Esophagus squamous epithelium (tissue), 5 donors: Measurements from ENCODE around the gene MCTP2. TPM values are rescaled to one million over a fixed set of nuclear protein-coding genes. Genes with fewer than 3 reads are reported as not detected.

Experiments
- DNase-seq: peaks from one replicate; lab custom pipeline; 2025; lab: John Stamatoyannopoulos, UW
- H3K27ac ChIP-seq, 4 donors: fragments of 200-600 bp; sonication (generic); one replicate each; pipeline ENCODE4 v1.5.1; 2016 to 2019; ENCODE audit warnings: mild to moderate bottlenecking in 1 of 4
- H3K27me3 ChIP-seq, 4 donors: fragments of 200-600 bp; sonication (generic); 1 replicate in 3 of 4; 2 replicates in 1 of 4; pipeline versions ENCODE4 v1.5.1 to v1.6.0; 2017 to 2021; ENCODE audit warnings: antibody characterized with exemption in 1 of 4
- H3K36me3 ChIP-seq, 3 donors: fragments of 200-600 bp; sonication (generic); one replicate each; pipeline ENCODE4 v1.5.1; 2016 to 2019
- H3K4me1 ChIP-seq, 3 donors: fragments of 200-600 bp; sonication (generic); one replicate each; pipeline ENCODE4 v1.5.1; 2017 to 2019
- H3K4me3 ChIP-seq, 4 donors: fragments of 200-600 bp; sonication (generic); 1 replicate in 3 of 4; 2 replicates in 1 of 4; pipeline ENCODE4 v1.5.1; 2016 to 2019; ENCODE audit warnings: mild to moderate bottlenecking in 2 of 4, moderate library complexity in 1 of 4
- H3K9me3 ChIP-seq, 3 donors: fragments of 200-600 bp; sonication (generic); one replicate each; pipeline ENCODE4 v1.5.1; 2016 to 2019
- CTCF ChIP-seq, 6 experiments: fragments of 450-650 bp in 4 of 6; fragments of 200-600 bp in 2 of 6; sonication (generic) in 2 of 6; IDR thresholded peaks; one replicate each; pipeline ENCODE4 v1.5.1; 2016 to 2019; ENCODE audit warnings: antibody characterized with exemption in 6 of 6, mild to moderate bottlenecking in 4 of 6, moderate library complexity in 4 of 6
- POLR2A ChIP-seq, 4 donors: fragments of 450-650 bp; IDR thresholded peaks; one replicate each; pipeline ENCODE4 v1.6.1; 2017; ENCODE audit warnings: antibody characterized with exemption in 4 of 4, mild to moderate bottlenecking in 4 of 4, moderate library complexity in 3 of 4
- WGBS, 2 donors: methylation state at CpG; one replicate each; pipeline ENCODE4 v1.1.5; 2018; 5-methylcytosine and 5-hydroxymethylcytosine counted together
- intact Hi-C: fragments of 100-400 bp; cut with DNase I; formaldehyde crosslinking; loops from one replicate; pipeline ENCODE4 v1.15.0; 2022
- total RNA-seq, 4 donors: library from RNA; depleted of rRNA; stranded (reverse); fragments of >200 nt; gene quantifications; one replicate each; pipeline ENCODE4 v1.1.0, GENCODE V29; 2016
- donor health status: DM: yes; HTN: yes; CAD: no.

MCTP2 gene
- total RNA-seq, 4 donors from 2014 or later = 11.2 to 29.9 (median 15.6) TPM

- H3K4me3 ChIP-seq = no peak overlapping the region
- no peak for TF ChIP-seq CTCF (IDR thresholded peaks at IDR 0.05)
- TF ChIP-seq POLR2A (IDR thresholded peaks at IDR 0.05) = no peak
- H3K27ac ChIP-seq = no peak overlapping the region
- H3K4me1 ChIP-seq = no peaks in the 10 kb centered on the region
- H3K36me3 ChIP-seq = peaks cover 0 to 22% (median 0%) of the 10 kb centered on the region in 3 donors
- H3K27me3 ChIP-seq = no peaks in the 10 kb centered on the region
- no peaks in the 10 kb centered on the region for H3K9me3 ChIP-seq
- DNase-seq = no peak
- 86 to 100% methylated on average over 1 of the region's 1 CpG for WGBS, 2 donors
- intact Hi-C loops = no loop called here
These were observed 119.7 kb downstream of the MCTP2 start for GRCh38 chr15:94351031-94351535.

GRCh38 chr15:94352636-94353487 lies 121.5 kb downstream of the MCTP2 start:
- intact Hi-C loops = no loop called here
- 70 to 91% methylated on average over 9 to 11 of the region's 11 CpGs for WGBS, 2 donors
- H3K4me3 ChIP-seq = no peak overlapping the region
- DNase-seq = no peak
- H3K27me3 ChIP-seq = no peaks in the 10 kb centered on the region
- no peaks in the 10 kb centered on the region for H3K4me1 ChIP-seq
- no peak for TF ChIP-seq CTCF (IDR thresholded peaks at IDR 0.05)
- no peak overlapping the region for H3K27ac ChIP-seq
- no peaks in the 10 kb centered on the region for H3K9me3 ChIP-seq
- peaks cover 0 to 22% (median 0%) of the 10 kb centered on the region in 3 donors for H3K36me3 ChIP-seq

GRCh38 chr15:94353488-94353820 lies 122.1 kb downstream of the MCTP2 start:
- Histone ChIP-seq H3K27me3 (no peaks in the 10 kb centered on the region), H3K4me3 (no peak overlapping the region), H3K36me3 (peaks cover 0 to 26% (median 0%) of the 10 kb centered on the region in 3 donors), H3K27ac (no peak overlapping the region), H3K4me1 (no peaks in the 10 kb centered on the region), H3K9me3 (no peaks in the 10 kb centered on the region)
- no peak for TF ChIP-seq POLR2A (IDR thresholded peaks at IDR 0.05)
- no peak for TF ChIP-seq CTCF (IDR thresholded peaks at IDR 0.05)
- intact Hi-C loops = no loop called here
- no peak for DNase-seq
- WGBS, 2 donors = 53 to 88% methylated on average over 3 of the region's 3 CpGs

- 93 to 95% methylated on average over 9 of the region's 9 CpGs for WGBS, 2 donors
- H3K4me3 ChIP-seq = no peak overlapping the region
- no peaks in the 10 kb centered on the region for H3K27me3 ChIP-seq
- TF ChIP-seq CTCF (IDR thresholded peaks at IDR 0.05) (no peak), POLR2A (IDR thresholded peaks at IDR 0.05) (no peak)
- no peaks in the 10 kb centered on the region for H3K4me1 ChIP-seq
- no peak for DNase-seq
- intact Hi-C loops = no loop called here
- H3K36me3 ChIP-seq = peaks cover 0 to 30% (median 0%) of the 10 kb centered on the region in 3 donors
- H3K27ac ChIP-seq = no peak overlapping the region
- no peaks in the 10 kb centered on the region for H3K9me3 ChIP-seq
These were observed 123.3 kb downstream of the MCTP2 start for GRCh38 chr15:94354655-94355054.

- H3K36me3 ChIP-seq = peaks cover 0 to 52% (median 0%) of the 10 kb centered on the region in 3 donors
- no peak overlapping the region for H3K27ac ChIP-seq
- DNase-seq = no peak
- no peak overlapping the region for H3K4me3 ChIP-seq
- H3K9me3 ChIP-seq = no peaks in the 10 kb centered on the region
- intact Hi-C loops = no loop called here
- WGBS, 2 donors = 91 to 100% methylated on average over 3 of the region's 3 CpGs
- no peaks in the 10 kb centered on the region for H3K27me3 ChIP-seq
- H3K4me1 ChIP-seq = no peaks in the 10 kb centered on the region
- TF ChIP-seq CTCF (IDR thresholded peaks at IDR 0.05) = no peak
- TF ChIP-seq POLR2A (IDR thresholded peaks at IDR 0.05) = no peak
These were observed 128.4 kb downstream of the MCTP2 start for GRCh38 chr15:94359716-94360115.
